Vagina (tissue), 2 donors: Measurements from ENCODE around the gene RAB20.

Source experiments
- POLR2A ChIP-seq, 2 donors: fragments of 450-650 bp; IDR thresholded peaks; one replicate each; pipeline ENCODE4 v1.6.1; 2017; ENCODE audit warnings: antibody characterized with exemption in 2 of 2, mild to moderate bottlenecking in 2 of 2, moderate library complexity in 2 of 2
- POLR2AphosphoS5 ChIP-seq, 2 donors: sonication (generic); formaldehyde crosslinking; IDR thresholded peaks; one replicate each; pipeline ENCODE4 v1.9.0; 2017; ENCODE audit warnings: antibody characterized with exemption in 2 of 2, mild to moderate bottlenecking in 2 of 2, low read depth in 1 of 2; ENCODE audit not compliant: insufficient read depth in 1 of 2
- TF ChIP-seq, protein P1 (sequence below), 3 experiments: fragments of 450-650 bp in 2 of 3; fragments of 200-600 bp in 1 of 3; sonication (generic) in 1 of 3; IDR thresholded peaks; one replicate each; pipeline ENCODE4 v1.5.1; 2017 to 2019; ENCODE audit warnings: antibody characterized with exemption in 3 of 3, mild to moderate bottlenecking in 2 of 3, moderate library complexity in 2 of 3

DNA sequence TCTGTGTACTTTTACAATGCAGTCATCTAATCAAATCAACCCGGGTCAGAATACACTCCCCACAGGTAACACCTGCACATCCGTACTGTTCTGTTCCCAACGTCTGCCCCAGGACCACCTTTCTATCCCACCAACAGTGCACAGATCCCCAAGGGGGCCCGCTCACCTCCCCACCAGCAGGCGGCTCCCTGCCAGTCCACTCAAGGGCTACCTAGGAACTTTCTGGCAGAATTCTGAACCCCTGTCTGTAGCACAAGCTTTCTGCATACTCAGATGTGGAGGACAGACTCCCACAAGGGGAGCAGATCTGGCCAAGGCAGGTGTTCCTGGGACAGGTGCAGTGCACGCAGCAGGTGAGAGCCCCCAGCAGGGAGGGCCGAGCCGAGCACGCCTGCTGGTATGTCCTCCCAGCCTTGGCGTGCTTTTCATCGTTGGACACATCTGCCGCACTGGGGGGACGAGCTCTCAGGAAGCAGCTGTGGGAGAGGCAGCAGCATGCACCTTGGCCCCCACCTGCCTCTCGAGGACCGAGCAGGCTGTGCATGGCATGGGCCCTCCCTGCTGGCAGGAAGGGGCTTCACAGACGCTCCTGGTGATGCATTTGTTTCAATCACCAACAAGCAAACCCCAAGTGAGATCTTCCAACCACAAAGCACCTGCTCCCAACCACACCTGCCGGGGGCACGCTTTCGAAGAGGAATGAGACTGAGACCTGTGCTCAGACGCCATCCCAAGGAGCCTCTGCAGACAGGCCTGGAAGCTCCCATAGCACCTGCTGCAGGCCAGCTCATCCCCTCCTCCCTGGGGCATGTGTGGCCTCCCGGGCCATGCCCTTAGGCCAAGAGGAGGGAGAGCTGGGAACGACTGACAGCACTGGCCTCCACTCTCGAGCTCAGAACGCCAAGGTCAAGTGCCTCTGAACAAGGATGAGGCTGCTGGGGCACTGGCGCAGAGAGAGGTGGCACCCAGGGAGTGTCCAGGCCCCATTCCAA, 35.9 kb downstream of the RAB20 start:
- TF ChIP-seq, protein P1, sequence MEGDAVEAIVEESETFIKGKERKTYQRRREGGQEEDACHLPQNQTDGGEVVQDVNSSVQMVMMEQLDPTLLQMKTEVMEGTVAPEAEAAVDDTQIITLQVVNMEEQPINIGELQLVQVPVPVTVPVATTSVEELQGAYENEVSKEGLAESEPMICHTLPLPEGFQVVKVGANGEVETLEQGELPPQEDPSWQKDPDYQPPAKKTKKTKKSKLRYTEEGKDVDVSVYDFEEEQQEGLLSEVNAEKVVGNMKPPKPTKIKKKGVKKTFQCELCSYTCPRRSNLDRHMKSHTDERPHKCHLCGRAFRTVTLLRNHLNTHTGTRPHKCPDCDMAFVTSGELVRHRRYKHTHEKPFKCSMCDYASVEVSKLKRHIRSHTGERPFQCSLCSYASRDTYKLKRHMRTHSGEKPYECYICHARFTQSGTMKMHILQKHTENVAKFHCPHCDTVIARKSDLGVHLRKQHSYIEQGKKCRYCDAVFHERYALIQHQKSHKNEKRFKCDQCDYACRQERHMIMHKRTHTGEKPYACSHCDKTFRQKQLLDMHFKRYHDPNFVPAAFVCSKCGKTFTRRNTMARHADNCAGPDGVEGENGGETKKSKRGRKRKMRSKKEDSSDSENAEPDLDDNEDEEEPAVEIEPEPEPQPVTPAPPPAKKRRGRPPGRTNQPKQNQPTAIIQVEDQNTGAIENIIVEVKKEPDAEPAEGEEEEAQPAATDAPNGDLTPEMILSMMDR (IDR thresholded peaks at IDR 0.05), result no peak
- TF ChIP-seq POLR2A (IDR thresholded peaks at IDR 0.05) (no peak), POLR2AphosphoS5 (IDR thresholded peaks at IDR 0.05; ENCODE audit: insufficient read depth in 1 of 2, low read depth in 1 of 2) (no peak)
